Activated T-helper 1 cell treated with anti-CD3 and anti-CD28 coated beads, Interleukin-12 subunit alpha, Interleukin-12 subunit beta, Interleukin-2, Interleukin-4 antibody, amounts not matched to agents 30 ng/mL and 10 ng/mL and 1 ng/mL, durations not matched to agents 14 hours and 24 hours and 36 hours (primary cell): Measurements from ENCODE around the gene MAZ. TPM values are rescaled to one million over a fixed set of nuclear protein-coding genes. Genes with fewer than 3 reads are reported as not detected.
"Not testable (repeated sequence)": the region's sequence is repeated elsewhere in the genome, so short reads cannot be mapped to it uniquely, and the experiment has no call there.

Experiments used
- DNase-seq: peaks from one replicate; pipeline ENCODE4 v3.0.0; 2021; ENCODE audit warnings: low spot score
- H3K27ac Mint-ChIP-seq: one replicate; pipeline ENCODE4 v1.8.0; 2021; ENCODE audit warnings: mild to moderate bottlenecking, mixed read lengths
- H3K27me3 Mint-ChIP-seq: one replicate; pipeline ENCODE4 v1.8.0; 2022; ENCODE audit warnings: mild to moderate bottlenecking, moderate library complexity, mixed read lengths; ENCODE audit not compliant: insufficient read depth
- H3K36me3 Mint-ChIP-seq: one replicate; pipeline ENCODE4 v1.8.0; 2021; ENCODE audit warnings: low read depth, mixed read lengths
- H3K4me1 Mint-ChIP-seq: one replicate; pipeline ENCODE4 v1.8.0; 2021; ENCODE audit warnings: low read depth, mixed read lengths
- H3K4me3 Mint-ChIP-seq: one replicate; pipeline ENCODE4 v1.8.0; 2021; ENCODE audit warnings: mild to moderate bottlenecking, moderate library complexity, mixed read lengths
- H3K9me3 Mint-ChIP-seq: one replicate; pipeline ENCODE4 v1.8.0; 2021; ENCODE audit warnings: mixed read lengths
- intact Hi-C: fragments of 100-400 bp; cut with micrococcal nuclease; formaldehyde crosslinking; loops from one replicate; pipeline ENCODE4 v1.15.1; 2024
- total RNA-seq: library from RNA; stranded (reverse); gene quantifications from 2 replicates; pipeline ENCODE4 v1.2.3, GENCODE V29; 2022

The MAZ gene
- total RNA-seq, 1 donor from 2014 or later = 380 TPM

- Mint-ChIP-seq H3K4me3 (peak within 1 kb of the TSS; percentile 99), H3K4me1 (peaks cover 45% of the 10 kb centered on the region), H3K9me3 (no peaks in the 10 kb centered on the region), H3K36me3 (peaks cover 23% of the 10 kb centered on the region), H3K27me3 (no peaks in the 10 kb centered on the region), H3K27ac (peak within 1 kb of the TSS; percentile 97)
- DNase-seq = peak; percentile 100
- intact Hi-C loops = loop anchor here (1.0 to 5.0 kb wide), 10 partner anchors 15 to 968 kb away; partner anchors contain the start of genes ATXN2L, CDIPT, INO80E and KCTD13
Observed at GRCh38 chr16:29790183-29790948, 16.0 kb upstream of the MAZ start, which contains the start of gene KIF22. Gene KIF22, plus strand, starts transcription at chr16:29790751. Its CDS starts 9 bp downstream, at chr16:29790760.

GRCh38 chr16:29790949-29791844, 15.1 kb upstream of the MAZ start:
- H3K27me3 Mint-ChIP-seq = no peaks in the 10 kb centered on the region
- H3K27ac Mint-ChIP-seq = peak overlapping the region; percentile 97
- no peaks in the 10 kb centered on the region for H3K9me3 Mint-ChIP-seq
- H3K36me3 Mint-ChIP-seq = peaks cover 24% of the 10 kb centered on the region
- intact Hi-C loops = loop anchor here (1.0 to 5.0 kb wide), 10 partner anchors 14 to 969 kb away; partner anchors contain the start of genes ATXN2L, CDIPT, INO80E and KCTD13
- DNase-seq = no peak
- peak overlapping the region; percentile 99 for H3K4me3 Mint-ChIP-seq
- peaks cover 41% of the 10 kb centered on the region for H3K4me1 Mint-ChIP-seq

GRCh38 chr16:29791845-29792807, 14.2 kb upstream of the MAZ start:
- no peak for DNase-seq
- no peaks in the 10 kb centered on the region for H3K27me3 Mint-ChIP-seq
- peak overlapping the region; percentile 97 for H3K27ac Mint-ChIP-seq
- H3K4me3 Mint-ChIP-seq = peak overlapping the region; percentile 99
- peaks cover 41% of the 10 kb centered on the region for H3K4me1 Mint-ChIP-seq
- H3K36me3 Mint-ChIP-seq = peaks cover 30% of the 10 kb centered on the region
- no peaks in the 10 kb centered on the region for H3K9me3 Mint-ChIP-seq
- intact Hi-C loops = loop anchor here (2.0 to 5.0 kb wide), 3 partner anchors 53 to 970 kb away; partner anchors contain the start of gene ATXN2L

GRCh38 chr16:29793153-29793552, 13.2 kb upstream of the MAZ start:
- intact Hi-C loops = loop anchor here (5.0 kb wide), 1 partner anchor 971 kb away; the partner anchor contains the start of gene ATXN2L
- not testable (repeated sequence) for DNase-seq, H3K9me3 Mint-ChIP-seq, H3K27me3 Mint-ChIP-seq
- peak overlapping the region; percentile 99 for H3K4me3 Mint-ChIP-seq
- H3K4me1 Mint-ChIP-seq = peaks cover 41% of the 10 kb centered on the region
- peaks cover 38% of the 10 kb centered on the region for H3K36me3 Mint-ChIP-seq
- H3K27ac Mint-ChIP-seq = peak overlapping the region; percentile 49

GRCh38 chr16:29794231-29794710, 12.1 kb upstream of the MAZ start:
- Mint-ChIP-seq H3K4me1 (peaks cover 41% of the 10 kb centered on the region), H3K36me3 (peaks cover 49% of the 10 kb centered on the region), H3K9me3 (no peaks in the 10 kb centered on the region), H3K27ac (peak overlapping the region; percentile 13), H3K27me3 (no peaks in the 10 kb centered on the region), H3K4me3 (no peak overlapping the region)
- intact Hi-C loops = loop anchor here (5.0 kb wide), 1 partner anchor 972 kb away; the partner anchor contains the start of gene ATXN2L
- DNase-seq = no peak

- Mint-ChIP-seq H3K36me3 (peaks cover 51% of the 10 kb centered on the region), H3K4me1 (peaks cover 26% of the 10 kb centered on the region), H3K27ac (peak overlapping the region; percentile 53), H3K4me3 (peak overlapping the region; percentile 63), H3K27me3 (no peaks in the 10 kb centered on the region), H3K9me3 (no peaks in the 10 kb centered on the region)
- intact Hi-C loops = no loop called here
- no peak for DNase-seq
Observed at GRCh38 chr16:29802416-29802935, 3.9 kb upstream of the MAZ start.

- no peaks in the 10 kb centered on the region for H3K27me3 Mint-ChIP-seq
- intact Hi-C loops = loop anchor here (2.0 kb wide), 1 partner anchor 17 kb away; the partner anchor contains the start of gene MVP
- H3K9me3 Mint-ChIP-seq = no peaks in the 10 kb centered on the region
- no peak for DNase-seq
- H3K4me1 Mint-ChIP-seq = peaks cover 37% of the 10 kb centered on the region
- H3K27ac Mint-ChIP-seq = peak overlapping the region; percentile 94
- peak overlapping the region; percentile 100 for H3K4me3 Mint-ChIP-seq
- peaks cover 47% of the 10 kb centered on the region for H3K36me3 Mint-ChIP-seq
Observed at GRCh38 chr16:29804020-29804419, 2.3 kb upstream of the MAZ start.

- Mint-ChIP-seq H3K27ac (peak overlapping the region; percentile 100), H3K36me3 (peaks cover 43% of the 10 kb centered on the region), H3K4me3 (peak overlapping the region; percentile 100), H3K4me1 (peaks cover 38% of the 10 kb centered on the region), H3K9me3 (no peaks in the 10 kb centered on the region), H3K27me3 (no peaks in the 10 kb centered on the region)
- no peak for DNase-seq
- intact Hi-C loops = loop anchor here (1.0 to 5.0 kb wide), 14 partner anchors 12 to 982 kb away; partner anchors contain the start of genes ALDOA, ATXN2L, C16orf54 and C16orf92
Observed at GRCh38 chr16:29804455-29805231, 1.7 kb upstream of the MAZ start.

GRCh38 chr16:29805232-29806098, 864 bp upstream of the MAZ start:
- peaks cover 48% of the 10 kb centered on the region for H3K36me3 Mint-ChIP-seq
- peak overlapping the region; percentile 100 for H3K4me3 Mint-ChIP-seq
- intact Hi-C loops = loop anchor here (1.0 to 5.0 kb wide), 14 partner anchors 11 to 983 kb away; partner anchors contain the start of genes ALDOA, ATXN2L, C16orf54 and C16orf92

More at GRCh38 chr16:29805232-29806098, 864 bp upstream of the MAZ start:
- peak; percentile 97 for DNase-seq
- Mint-ChIP-seq H3K9me3 (no peaks in the 10 kb centered on the region), H3K4me1 (peaks cover 41% of the 10 kb centered on the region), H3K27me3 (no peaks in the 10 kb centered on the region), H3K27ac (peak overlapping the region; percentile 100)
